PC-9 (cell line): ENCODE measurements around the gene ZNF512. TPM values are rescaled to one million over a fixed set of nuclear protein-coding genes. Genes with fewer than 3 reads are reported as not detected.

Experiments used
- BruUV-seq: library from RNA; stranded (reverse); fragments of 400-500 nt; replicated peaks from 2 replicates; lab custom pipeline; 2021; lab: Mats Ljungman, UMichigan
- CTCF ChIA-PET: fragments of 300-600 bp; sonication (Branson Sonifier 250); formaldehyde crosslinking; loops from one replicate; lab custom pipeline; 2022; ENCODE audit warnings: antibody characterized with exemption; lab: Charles Lee
- POLR2A ChIA-PET: fragments of 300-600 bp; sonication (Branson Sonifier 250); formaldehyde crosslinking; loops from one replicate; lab custom pipeline; 2022; ENCODE audit warnings: antibody characterized with exemption; ENCODE audit not compliant: unreplicated experiment; lab: Charles Lee
- DNase-seq, 2 experiments: peaks; one replicate each; pipeline versions ENCODE4 v3.0.0 to v3.0.0-alpha.2; 2015 to 2022; ENCODE audit warnings: mixed read lengths in 1 of 2
- H2AFZ ChIP-seq: fragments of 200-600 bp; sonication (generic); 2 replicates; pipeline ENCODE4 v1.8.1; 2017; ENCODE audit warnings: antibody characterized with exemption
- H3F3A ChIP-seq: fragments of 200-600 bp; sonication (generic); 2 replicates; pipeline ENCODE4 v1.8.1; 2017; ENCODE audit warnings: antibody characterized with exemption, mild to moderate bottlenecking, low read depth; ENCODE audit not compliant: insufficient read depth
- H3K27ac ChIP-seq: fragments of 200-600 bp; sonication (generic); 2 replicates; pipeline ENCODE4 v1.6.1; 2016; ENCODE audit warnings: mixed run types
- H3K27me3 ChIP-seq: fragments of 200-600 bp; sonication (generic); 2 replicates; pipeline ENCODE4 v1.6.1; 2016; ENCODE audit warnings: low read depth, mixed run types; ENCODE audit not compliant: insufficient read depth
- H3K36me3 ChIP-seq: fragments of 200-600 bp; sonication (generic); 2 replicates; pipeline ENCODE4 v1.6.1; 2016; ENCODE audit warnings: low read depth, mixed run types
- H3K4me1 ChIP-seq: fragments of 200-600 bp; sonication (generic); replicated peaks from 2 replicates; pipeline ENCODE4 v1.6.1; 2016; ENCODE audit warnings: mixed run types; ENCODE audit not compliant: insufficient read depth
- H3K4me2 ChIP-seq: fragments of 200-600 bp; sonication (generic); 2 replicates; pipeline ENCODE4 v1.6.1; 2017; ENCODE audit warnings: mixed run types
- H3K4me3 ChIP-seq: fragments of 200-600 bp; sonication (generic); 2 replicates; pipeline ENCODE4 v1.6.1; 2016; ENCODE audit warnings: mixed run types
- H3K79me2 ChIP-seq: fragments of 200-600 bp; sonication (generic); 2 replicates; pipeline ENCODE4 v1.6.1; 2017; ENCODE audit warnings: low read depth, mixed run types
- H3K9me2 ChIP-seq: fragments of 200-600 bp; sonication (generic); 2 replicates; pipeline ENCODE4 v1.8.1; 2017; ENCODE audit warnings: mild to moderate bottlenecking; ENCODE audit not compliant: insufficient read depth
- H3K9me3 ChIP-seq: fragments of 200-600 bp; sonication (generic); 2 replicates; pipeline ENCODE4 v1.8.1; 2016; ENCODE audit warnings: low read depth; ENCODE audit not compliant: insufficient read depth
- H4K20me1 ChIP-seq: fragments of 200-600 bp; sonication (generic); 2 replicates; pipeline ENCODE4 v1.8.1; 2017; ENCODE audit not compliant: insufficient read depth
- CTCF ChIP-seq: fragments of 200-600 bp; sonication (generic); conservative IDR thresholded peaks from 2 replicates; pipeline ENCODE4 v1.6.1; 2017; ENCODE audit warnings: mixed run types, antibody characterized with exemption, mild to moderate bottlenecking, moderate library complexity
- EZH2 ChIP-seq: fragments of 200-600 bp; sonication (generic); IDR thresholded peaks from 2 replicates; pipeline ENCODE4 v1.8.0; 2017; ENCODE audit warnings: antibody characterized with exemption, low read depth
- intact Hi-C: fragments of 100-400 bp; cut with micrococcal nuclease; formaldehyde crosslinking; loops from one replicate; pipeline ENCODE4 v1.10.0; 2022; ENCODE audit not compliant: unreplicated experiment
- total RNA-seq: library from RNA; stranded (reverse); gene quantifications from 2 replicates; pipeline ENCODE4 v1.2.3, GENCODE V29; 2021

The ZNF512 gene
- total RNA-seq, 1 experiment from 2014 or later: 40.6 TPM

- no peak for DNase-seq
- H3K4me1 ChIP-seq: 0 out of 2 replicates have a peak, but pooled peaks cover under 1% of the 10 kb centered on the region
These were observed 64.4 kb downstream of the ZNF512 start for GRCh38 chr2:27647289-27647688.

GRCh38 chr2:27647737-27648136, 64.9 kb downstream of the ZNF512 start:
- Histone ChIP-seq H3K36me3 (peaks cover 24% of the 10 kb centered on the region; the same call in 1 of the 2 replicates), H3K9me3 (no peaks in the 10 kb centered on the region), H3K9me2 (no peaks in the 10 kb centered on the region), H3K4me3 (no peak overlapping the region), H3K27me3 (no peaks in the 10 kb centered on the region), H3F3A (peaks cover 25% of the 10 kb centered on the region), H3K4me2 (no peak overlapping the region), H3K4me1 (peaks cover 5% of the 10 kb centered on the region; the same call in 1 of the 2 replicates), H2AFZ (no peak overlapping the region), H3K27ac (no peak overlapping the region), H4K20me1 (0 out of 2 replicates have a peak, but pooled peaks cover 7% of the 10 kb centered on the region), H3K79me2 (no peaks in the 10 kb centered on the region)
- no TSS peak for BruUV-seq
- TF ChIP-seq CTCF: no peak
- TF ChIP-seq EZH2: no peak
- POLR2A ChIA-PET: no interaction called here
- CTCF ChIA-PET: no interaction called here
- intact Hi-C loops: no loop called here
- no peak for DNase-seq

More at GRCh38 chr2:27647289-27647688, 64.4 kb downstream of the ZNF512 start:
- H2AFZ ChIP-seq: no peak overlapping the region
- H4K20me1 ChIP-seq: 0 out of 2 replicates have a peak, but pooled peaks cover 7% of the 10 kb centered on the region
- ChIA-PET CTCF (no interaction called here), POLR2A (no interaction called here)
- no peak overlapping the region for H3K27ac ChIP-seq
- no peak overlapping the region for H3K4me2 ChIP-seq
- no peak overlapping the region for H3K4me3 ChIP-seq
- intact Hi-C loops: no loop called here
- H3K9me3 ChIP-seq: no peaks in the 10 kb centered on the region
- peaks cover 19% of the 10 kb centered on the region; the same call in 1 of the 2 replicates for H3K36me3 ChIP-seq
- BruUV-seq: no TSS peak
- no peak for TF ChIP-seq EZH2
- no peak for TF ChIP-seq CTCF
- H3K79me2 ChIP-seq: no peaks in the 10 kb centered on the region
- H3F3A ChIP-seq: peaks cover 25% of the 10 kb centered on the region
- no peaks in the 10 kb centered on the region for H3K27me3 ChIP-seq
- H3K9me2 ChIP-seq: no peaks in the 10 kb centered on the region

- H3K27ac ChIP-seq: no peak overlapping the region
- TF ChIP-seq EZH2: no peak
- TF ChIP-seq CTCF: no peak
- H3K36me3 ChIP-seq: peaks cover 51% of the 10 kb centered on the region
- H3K4me1 ChIP-seq: peaks cover 10% of the 10 kb centered on the region; the same call in 1 of the 2 replicates
- no peak for DNase-seq
- no peaks in the 10 kb centered on the region for H3K9me3 ChIP-seq
- POLR2A ChIA-PET: no interaction called here
- no peaks in the 10 kb centered on the region for H3K27me3 ChIP-seq
- BruUV-seq: no TSS peak
- intact Hi-C loops: loop anchor here (10.0 kb wide), 1 partner anchor 206 kb away; the partner anchor contains the start of gene KRTCAP3
- no peaks in the 10 kb centered on the region for H3K79me2 ChIP-seq
- no peak overlapping the region for H3K4me2 ChIP-seq
- no peak overlapping the region for H3K4me3 ChIP-seq
- H4K20me1 ChIP-seq: 0 out of 2 replicates have a peak, but pooled peaks cover 7% of the 10 kb centered on the region
- H3F3A ChIP-seq: peaks cover 26% of the 10 kb centered on the region
- no peak overlapping the region for H2AFZ ChIP-seq
- H3K9me2 ChIP-seq: no peaks in the 10 kb centered on the region
- CTCF ChIA-PET: no interaction called here
These were observed 68.2 kb downstream of the ZNF512 start for GRCh38 chr2:27651056-27651455.
